BJ (cell line): ENCODE data around the gene ATG2B. TPM values are rescaled to one million over a fixed set of nuclear protein-coding genes. Genes with fewer than 3 reads are reported as not detected.

Experiments used
- CTCF ChIA-PET: fragments of 350-600 bp; formaldehyde crosslinking; extraction: SDS; loops from one replicate; lab custom pipeline; 2021; ENCODE audit warnings: antibody characterized with exemption, inconsistent platforms; lab: Yijun Ruan, JAX
- POLR2A ChIA-PET: fragments of 300-600 bp; sonication (Branson Sonifier 250); formaldehyde crosslinking; extraction: SDS; loops from one replicate; lab custom pipeline; 2021; ENCODE audit warnings: antibody characterized with exemption; lab: Charles Lee
- DNase-seq: peaks from one replicate; pipeline ENCODE4 v3.0.0-alpha.2; 2011; ENCODE audit warnings: low read depth
- H3K27me3 ChIP-seq: 2 replicates; pipeline ENCODE4 v1.6.0; 2011; ENCODE audit warnings: low read length; ENCODE audit not compliant: control insufficient read depth, insufficient read depth
- H3K36me3 ChIP-seq: 2 replicates; pipeline ENCODE4 v1.5.1; 2011; ENCODE audit warnings: low read length; ENCODE audit not compliant: control insufficient read depth, insufficient read depth
- H3K4me3 ChIP-seq: 2 replicates; pipeline ENCODE4 v1.5.1; 2011; ENCODE audit warnings: low read depth, mild to moderate bottlenecking, control low read depth, low read length
- CTCF ChIP-seq: IDR thresholded peaks from 2 replicates; pipeline ENCODE4 v1.5.1; 2011; ENCODE audit warnings: low read depth, mild to moderate bottlenecking, control low read depth, inconsistent platforms, low read length, moderate library complexity; ENCODE audit not compliant: insufficient read depth
- polyA plus RNA-seq: library from polyadenylated mRNA; depleted of rRNA; stranded (reverse); fragments of >200 nt; gene quantifications from 2 replicates; pipeline ENCODE4 v1.2.3, GENCODE V29; 2011

The ATG2B gene
- polyA plus RNA-seq, 1 experiment, result 11.6 TPM

- no peak overlapping the region for H3K4me3 ChIP-seq
- ChIA-PET CTCF (interaction anchor here (1.3 to 10.1 kb wide), 4 partner anchors 70 to 182 kb away, joined by 3 to 225 read pairs (median 47); no protein-coding TSS in a partner anchor), POLR2A (no interaction called here)
- TF ChIP-seq CTCF, result no peak
- H3K36me3 ChIP-seq, result no peaks in the 10 kb centered on the region
- H3K27me3 ChIP-seq, result no peaks in the 10 kb centered on the region
- DNase-seq, result no peak
Measured at GRCh38 chr14:96277890-96278289, 85.3 kb downstream of the ATG2B start.

- DNase-seq, result no peak
- no peak overlapping the region for H3K4me3 ChIP-seq
- no peaks in the 10 kb centered on the region for H3K27me3 ChIP-seq
- TF ChIP-seq CTCF, result peak; percentile 99
- no peaks in the 10 kb centered on the region for H3K36me3 ChIP-seq
- POLR2A ChIA-PET, result no interaction called here
- CTCF ChIA-PET, result interaction anchor here (0.6 to 10.1 kb wide), 47 partner anchors 10 to 281 kb away, joined by 3 to 225 read pairs (median 4); partner anchors contain the start of gene BDKRB1
Measured at GRCh38 chr14:96275177-96276112, 87.7 kb downstream of the ATG2B start.

- peak; percentile 59 for DNase-seq
- ChIA-PET POLR2A (interaction anchor here (0.7 kb wide), 1 partner anchor 225 kb away, joined by 10 read pairs; no protein-coding TSS in a partner anchor), CTCF (interaction anchor here (0.6 to 10.1 kb wide), 35 partner anchors 9 to 280 kb away, joined by 3 to 225 read pairs (median 5); no protein-coding TSS in a partner anchor)
- Histone ChIP-seq H3K27me3 (no peaks in the 10 kb centered on the region), H3K4me3 (no peak overlapping the region), H3K36me3 (no peaks in the 10 kb centered on the region)
- no peak for TF ChIP-seq CTCF
Measured at GRCh38 chr14:96274543-96274942, 88.6 kb downstream of the ATG2B start.

GRCh38 chr14:96274122-96274521 is 89.0 kb downstream of the ATG2B start:
- H3K4me3 ChIP-seq, result no peak overlapping the region
- no peaks in the 10 kb centered on the region for H3K36me3 ChIP-seq
- ChIA-PET POLR2A (interaction anchor here (0.7 kb wide), 2 partner anchors 69 to 225 kb away, joined by 3 to 10 read pairs; no protein-coding TSS in a partner anchor), CTCF (interaction anchor here (0.6 to 10.1 kb wide), 27 partner anchors 8 to 869 kb away, joined by 3 to 225 read pairs (median 4); no protein-coding TSS in a partner anchor)
- no peaks in the 10 kb centered on the region for H3K27me3 ChIP-seq
- DNase-seq, result no peak
- TF ChIP-seq CTCF, result no peak

GRCh38 chr14:96273629-96274028 is 89.5 kb downstream of the ATG2B start:
- Histone ChIP-seq H3K36me3 (no peaks in the 10 kb centered on the region), H3K27me3 (no peaks in the 10 kb centered on the region), H3K4me3 (no peak overlapping the region)
- CTCF ChIA-PET, result interaction anchor here (0.6 to 10.1 kb wide), 13 partner anchors 10 to 869 kb away, joined by 3 to 225 read pairs (median 11); no protein-coding TSS in a partner anchor
- POLR2A ChIA-PET, result interaction anchor here (0.7 kb wide), 2 partner anchors 68 to 226 kb away, joined by 3 to 10 read pairs; no protein-coding TSS in a partner anchor
- no peak for DNase-seq
- no peak for TF ChIP-seq CTCF
